Mucosa of stomach (tissue), 1 donor: Measurements from ENCODE around the gene SLFN12L.
"Not testable (repeated sequence)": the region's sequence is repeated elsewhere in the genome, so short reads cannot be mapped to it uniquely, and the experiment has no call there.

Source experiments
- H3K27me3 ChIP-seq: one replicate; pipeline ENCODE4 v1.7.0; 2013; ENCODE audit warnings: mild to moderate bottlenecking, low read length; ENCODE audit not compliant: control insufficient read depth, insufficient read depth
- H3K36me3 ChIP-seq: one replicate; pipeline ENCODE4 v1.7.0; 2013; ENCODE audit warnings: low read length; ENCODE audit not compliant: control insufficient read depth, insufficient read depth
- H3K4me1 ChIP-seq: one replicate; pipeline ENCODE4 v1.7.0; 2013; ENCODE audit warnings: mild to moderate bottlenecking, low read length; ENCODE audit not compliant: control insufficient read depth, insufficient read depth
- H3K4me3 ChIP-seq: one replicate; pipeline ENCODE4 v1.7.0; 2013; ENCODE audit warnings: low read length
- H3K9ac ChIP-seq: one replicate; pipeline ENCODE4 v1.7.0; 2013; ENCODE audit warnings: mild to moderate bottlenecking, low read length, moderate library complexity
- H3K9me3 ChIP-seq: one replicate; pipeline ENCODE4 v1.7.0; 2013; ENCODE audit warnings: mild to moderate bottlenecking, low read length, moderate library complexity; ENCODE audit not compliant: control insufficient read depth
- donor health status: Pancreatic carcinoma.

Gene SLFN12L

GRCh38 chr17:35519439-35519838, 18.0 kb downstream of the SLFN12L start:
- no peak overlapping the region for H3K4me3 ChIP-seq
- H3K36me3 ChIP-seq: no peaks in the 10 kb centered on the region
- peaks cover 6% of the 10 kb centered on the region for H3K4me1 ChIP-seq
- no peaks in the 10 kb centered on the region for H3K9me3 ChIP-seq
- no peak overlapping the region for H3K9ac ChIP-seq
- H3K27me3 ChIP-seq: peaks cover 18% of the 10 kb centered on the region

GRCh38 chr17:35518431-35518830, 19.0 kb downstream of the SLFN12L start:
- H3K4me1 ChIP-seq, H3K4me3 ChIP-seq, H3K9me3 ChIP-seq, H3K9ac ChIP-seq, H3K36me3 ChIP-seq: not testable (repeated sequence)
- H3K27me3 ChIP-seq: peaks cover 18% of the 10 kb centered on the region

GRCh38 chr17:35515027-35515426, 22.5 kb downstream of the SLFN12L start:
- Histone ChIP-seq H3K4me3 (no peak overlapping the region), H3K9ac (no peak overlapping the region), H3K4me1 (peaks cover 5% of the 10 kb centered on the region), H3K9me3 (no peaks in the 10 kb centered on the region), H3K36me3 (no peaks in the 10 kb centered on the region), H3K27me3 (peaks cover 18% of the 10 kb centered on the region)

- H3K4me1 ChIP-seq: peaks cover under 1% of the 10 kb centered on the region
- H3K27me3 ChIP-seq: peaks cover 18% of the 10 kb centered on the region
- no peaks in the 10 kb centered on the region for H3K36me3 ChIP-seq
- H3K9me3 ChIP-seq: no peaks in the 10 kb centered on the region
- no peak overlapping the region for H3K9ac ChIP-seq
- no peak overlapping the region for H3K4me3 ChIP-seq
These were observed 22.9 kb downstream of the SLFN12L start for GRCh38 chr17:35514564-35514963.

GRCh38 chr17:35510052-35510451, 27.4 kb downstream of the SLFN12L start:
- Histone ChIP-seq H3K36me3 (no peaks in the 10 kb centered on the region), H3K4me1 (no peaks in the 10 kb centered on the region), H3K27me3 (peaks cover 6% of the 10 kb centered on the region), H3K9ac (no peak overlapping the region), H3K4me3 (no peak overlapping the region), H3K9me3 (no peaks in the 10 kb centered on the region)

- not testable (repeated sequence) for H3K4me1 ChIP-seq, H3K9me3 ChIP-seq, H3K9ac ChIP-seq, H3K36me3 ChIP-seq, H3K4me3 ChIP-seq, H3K27me3 ChIP-seq
These were observed 29.8 kb downstream of the SLFN12L start for GRCh38 chr17:35507714-35508113.

GRCh38 chr17:35499548-35499947, 37.9 kb downstream of the SLFN12L start:
- peaks cover 58% of the 10 kb centered on the region for H3K27me3 ChIP-seq

GRCh38 chr17:35498448-35499178, 38.9 kb downstream of the SLFN12L start:
- Histone ChIP-seq H3K27me3 (peaks cover 65% of the 10 kb centered on the region), H3K4me3 (no peak overlapping the region), H3K4me1 (peaks cover 5% of the 10 kb centered on the region), H3K9me3 (no peaks in the 10 kb centered on the region), H3K36me3 (no peaks in the 10 kb centered on the region), H3K9ac (no peak overlapping the region)

More at GRCh38 chr17:35499548-35499947, 37.9 kb downstream of the SLFN12L start:
- Histone ChIP-seq H3K36me3 (no peaks in the 10 kb centered on the region), H3K4me3 (no peak overlapping the region), H3K4me1 (peaks cover 5% of the 10 kb centered on the region), H3K9ac (no peak overlapping the region), H3K9me3 (no peaks in the 10 kb centered on the region)

GRCh38 chr17:35496451-35497290, 40.8 kb downstream of the SLFN12L start:
- H3K36me3 ChIP-seq: no peaks in the 10 kb centered on the region
- no peak overlapping the region for H3K4me3 ChIP-seq
- H3K27me3 ChIP-seq: peaks cover 82% of the 10 kb centered on the region
- peaks cover 5% of the 10 kb centered on the region for H3K4me1 ChIP-seq
- no peak overlapping the region for H3K9ac ChIP-seq
- H3K9me3 ChIP-seq: no peaks in the 10 kb centered on the region

- Histone ChIP-seq H3K27me3 (peaks cover 91% of the 10 kb centered on the region), H3K4me1 (peaks cover 5% of the 10 kb centered on the region), H3K4me3 (no peak overlapping the region), H3K9ac (no peak overlapping the region), H3K36me3 (no peaks in the 10 kb centered on the region), H3K9me3 (no peaks in the 10 kb centered on the region)
These were observed 44.4 kb downstream of the SLFN12L start for GRCh38 chr17:35493040-35493439.

GRCh38 chr17:35491417-35491816, 46.1 kb downstream of the SLFN12L start:
- Histone ChIP-seq H3K4me1 (peaks cover 9% of the 10 kb centered on the region), H3K9ac (no peak overlapping the region), H3K9me3 (no peaks in the 10 kb centered on the region), H3K27me3 (peaks cover 92% of the 10 kb centered on the region), H3K4me3 (no peak overlapping the region), H3K36me3 (no peaks in the 10 kb centered on the region)

GRCh38 chr17:35489944-35490343, 47.5 kb downstream of the SLFN12L start:
- H3K4me3 ChIP-seq: no peak overlapping the region
- peaks cover 77% of the 10 kb centered on the region for H3K27me3 ChIP-seq
- no peak overlapping the region for H3K9ac ChIP-seq
- no peaks in the 10 kb centered on the region for H3K36me3 ChIP-seq
- H3K4me1 ChIP-seq: peaks cover 9% of the 10 kb centered on the region
- H3K9me3 ChIP-seq: no peaks in the 10 kb centered on the region
